Lower leg skin (tissue), 3 donors: ENCODE results near the gene RNF168.

Source experiments
- CTCF ChIP-seq, 3 donors: fragments of 450-650 bp; IDR thresholded peaks; one replicate each; pipeline ENCODE4 v1.5.1; 2016; ENCODE audit warnings: antibody characterized with exemption in 3 of 3, mild to moderate bottlenecking in 3 of 3, moderate library complexity in 2 of 3
- POLR2A ChIP-seq, 2 donors: fragments of 450-650 bp; IDR thresholded peaks; one replicate each; pipeline ENCODE4 v1.6.1; 2016 to 2017; ENCODE audit warnings: antibody characterized with exemption in 2 of 2, mild to moderate bottlenecking in 1 of 2, moderate library complexity in 1 of 2

- TF ChIP-seq CTCF (IDR thresholded peaks at IDR 0.05) (no peak), POLR2A (IDR thresholded peaks at IDR 0.05) (no peak)
These were observed 3.6 kb downstream of the RNF168 start for GRCh38 chr3:196499807-196500524.
